ENCODE data around the gene CEL.

DNA sequence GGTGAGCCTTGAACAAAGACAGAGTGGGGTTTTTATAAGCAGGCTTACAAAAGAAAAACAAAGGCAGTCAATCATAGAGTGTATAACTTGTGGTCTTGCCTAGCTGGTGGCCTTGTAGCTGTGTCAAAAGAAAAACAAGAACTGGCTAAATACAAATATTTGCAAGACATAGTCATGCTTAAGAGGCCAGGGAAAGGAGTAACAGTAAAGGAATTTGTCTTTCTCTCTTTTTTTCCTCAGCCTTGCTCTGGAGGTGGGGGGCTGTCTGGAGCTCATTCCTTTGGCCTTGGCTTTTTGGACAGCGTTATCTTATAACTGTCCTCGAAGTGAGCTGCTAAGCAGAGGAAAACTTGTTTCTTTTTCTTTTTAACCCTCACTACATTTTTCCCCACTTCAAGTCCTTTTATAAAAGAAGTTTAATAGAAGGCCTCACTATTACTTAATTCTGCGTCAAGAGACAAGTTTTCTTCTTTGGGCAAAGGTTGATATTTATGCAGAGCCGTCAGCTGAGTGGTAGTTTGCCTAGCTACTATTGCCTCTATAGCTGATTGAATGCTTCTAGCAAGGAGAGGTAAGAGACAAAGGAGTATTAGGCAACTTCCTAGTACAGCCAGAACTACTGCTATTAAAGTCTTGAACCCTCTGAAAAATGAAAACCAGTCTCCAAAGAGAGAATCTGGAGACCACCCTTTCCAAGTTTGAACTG lies 14.3 kb downstream of the CEL start:
- TF ChIP-seq TBL1XR1 (IDR thresholded peaks at IDR 0.05; ENCODE audit: low read depth, low read length) (no peak), TCF12 (IDR thresholded peaks at IDR 0.05; ENCODE audit: low read depth, low read length) (no peak), POLR2A (IDR thresholded peaks at IDR 0.05; ENCODE audit: low read depth, low read length) (no peak), EZH2 (IDR thresholded peaks at IDR 0.05; ENCODE audit: borderline replicate concordance, control insufficient read depth, low read depth, low read length) (no peak), HDAC2 (IDR thresholded peaks at IDR 0.05) (no peak), BHLHE40 (IDR thresholded peaks at IDR 0.05; ENCODE audit: borderline replicate concordance in 1 of 2, low read depth in 2 of 2, low read length in 1 of 2) (no peak)
- TF ChIP-seq, protein P1, sequence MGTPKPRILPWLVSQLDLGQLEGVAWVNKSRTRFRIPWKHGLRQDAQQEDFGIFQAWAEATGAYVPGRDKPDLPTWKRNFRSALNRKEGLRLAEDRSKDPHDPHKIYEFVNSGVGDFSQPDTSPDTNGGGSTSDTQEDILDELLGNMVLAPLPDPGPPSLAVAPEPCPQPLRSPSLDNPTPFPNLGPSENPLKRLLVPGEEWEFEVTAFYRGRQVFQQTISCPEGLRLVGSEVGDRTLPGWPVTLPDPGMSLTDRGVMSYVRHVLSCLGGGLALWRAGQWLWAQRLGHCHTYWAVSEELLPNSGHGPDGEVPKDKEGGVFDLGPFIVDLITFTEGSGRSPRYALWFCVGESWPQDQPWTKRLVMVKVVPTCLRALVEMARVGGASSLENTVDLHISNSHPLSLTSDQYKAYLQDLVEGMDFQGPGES (IDR thresholded peaks at IDR 0.05): no peak
- TF ChIP-seq, protein P2, sequence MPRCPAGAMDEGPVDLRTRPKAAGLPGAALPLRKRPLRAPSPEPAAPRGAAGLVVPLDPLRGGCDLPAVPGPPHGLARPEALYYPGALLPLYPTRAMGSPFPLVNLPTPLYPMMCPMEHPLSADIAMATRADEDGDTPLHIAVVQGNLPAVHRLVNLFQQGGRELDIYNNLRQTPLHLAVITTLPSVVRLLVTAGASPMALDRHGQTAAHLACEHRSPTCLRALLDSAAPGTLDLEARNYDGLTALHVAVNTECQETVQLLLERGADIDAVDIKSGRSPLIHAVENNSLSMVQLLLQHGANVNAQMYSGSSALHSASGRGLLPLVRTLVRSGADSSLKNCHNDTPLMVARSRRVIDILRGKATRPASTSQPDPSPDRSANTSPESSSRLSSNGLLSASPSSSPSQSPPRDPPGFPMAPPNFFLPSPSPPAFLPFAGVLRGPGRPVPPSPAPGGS (IDR thresholded peaks at IDR 0.05; ENCODE audit: borderline replicate concordance, insufficient read depth, low read depth, low read length, poor library complexity, severe bottlenecking): no peak
- TF ChIP-seq, protein P3, sequence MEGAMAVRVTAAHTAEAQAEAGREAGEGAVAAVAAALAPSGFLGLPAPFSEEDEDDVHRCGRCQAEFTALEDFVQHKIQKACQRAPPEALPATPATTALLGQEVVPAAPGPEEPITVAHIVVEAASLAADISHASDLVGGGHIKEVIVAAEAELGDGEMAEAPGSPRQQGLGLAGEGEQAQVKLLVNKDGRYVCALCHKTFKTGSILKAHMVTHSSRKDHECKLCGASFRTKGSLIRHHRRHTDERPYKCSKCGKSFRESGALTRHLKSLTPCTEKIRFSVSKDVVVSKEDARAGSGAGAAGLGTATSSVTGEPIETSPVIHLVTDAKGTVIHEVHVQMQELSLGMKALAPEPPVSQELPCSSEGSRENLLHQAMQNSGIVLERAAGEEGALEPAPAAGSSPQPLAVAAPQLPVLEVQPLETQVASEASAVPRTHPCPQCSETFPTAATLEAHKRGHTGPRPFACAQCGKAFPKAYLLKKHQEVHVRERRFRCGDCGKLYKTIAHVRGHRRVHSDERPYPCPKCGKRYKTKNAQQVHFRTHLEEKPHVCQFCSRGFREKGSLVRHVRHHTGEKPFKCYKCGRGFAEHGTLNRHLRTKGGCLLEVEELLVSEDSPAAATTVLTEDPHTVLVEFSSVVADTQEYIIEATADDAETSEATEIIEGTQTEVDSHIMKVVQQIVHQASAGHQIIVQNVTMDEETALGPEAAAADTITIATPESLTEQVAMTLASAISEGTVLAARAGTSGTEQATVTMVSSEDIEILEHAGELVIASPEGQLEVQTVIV (IDR thresholded peaks at IDR 0.05; ENCODE audit: borderline replicate concordance, partially characterized antibody): no peak
- TF ChIP-seq, protein P4, sequence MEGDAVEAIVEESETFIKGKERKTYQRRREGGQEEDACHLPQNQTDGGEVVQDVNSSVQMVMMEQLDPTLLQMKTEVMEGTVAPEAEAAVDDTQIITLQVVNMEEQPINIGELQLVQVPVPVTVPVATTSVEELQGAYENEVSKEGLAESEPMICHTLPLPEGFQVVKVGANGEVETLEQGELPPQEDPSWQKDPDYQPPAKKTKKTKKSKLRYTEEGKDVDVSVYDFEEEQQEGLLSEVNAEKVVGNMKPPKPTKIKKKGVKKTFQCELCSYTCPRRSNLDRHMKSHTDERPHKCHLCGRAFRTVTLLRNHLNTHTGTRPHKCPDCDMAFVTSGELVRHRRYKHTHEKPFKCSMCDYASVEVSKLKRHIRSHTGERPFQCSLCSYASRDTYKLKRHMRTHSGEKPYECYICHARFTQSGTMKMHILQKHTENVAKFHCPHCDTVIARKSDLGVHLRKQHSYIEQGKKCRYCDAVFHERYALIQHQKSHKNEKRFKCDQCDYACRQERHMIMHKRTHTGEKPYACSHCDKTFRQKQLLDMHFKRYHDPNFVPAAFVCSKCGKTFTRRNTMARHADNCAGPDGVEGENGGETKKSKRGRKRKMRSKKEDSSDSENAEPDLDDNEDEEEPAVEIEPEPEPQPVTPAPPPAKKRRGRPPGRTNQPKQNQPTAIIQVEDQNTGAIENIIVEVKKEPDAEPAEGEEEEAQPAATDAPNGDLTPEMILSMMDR (IDR thresholded peaks at IDR 0.05 in 2 of 3, conservative IDR thresholded peaks at IDR 0.05 in 1 of 3; ENCODE audit: control insufficient read depth in 2 of 3, extremely low read depth in 1 of 3, insufficient read depth in 1 of 3, low read depth in 3 of 3, low read length in 3 of 3): no peak
- TF ChIP-seq, protein P5, sequence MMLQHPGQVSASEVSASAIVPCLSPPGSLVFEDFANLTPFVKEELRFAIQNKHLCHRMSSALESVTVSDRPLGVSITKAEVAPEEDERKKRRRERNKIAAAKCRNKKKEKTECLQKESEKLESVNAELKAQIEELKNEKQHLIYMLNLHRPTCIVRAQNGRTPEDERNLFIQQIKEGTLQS (IDR thresholded peaks at IDR 0.05; ENCODE audit: borderline replicate concordance, extremely low read depth, low read depth, low read length): no peak
